Osteocyte (in vitro differentiated cells): ENCODE data around the gene CDC27. TPM values are rescaled to one million over a fixed set of nuclear protein-coding genes. Genes with fewer than 3 reads are reported as not detected.

Experiments
- DNase-seq: peaks from one replicate; pipeline ENCODE4 v3.0.0; 2021; ENCODE audit warnings: mixed read lengths; ENCODE audit not compliant: unreplicated experiment; ENCODE audit errors: extremely low spot score
- H3K27ac Mint-ChIP-seq: one replicate; pipeline ENCODE4 v1.8.0; 2021; ENCODE audit warnings: mild to moderate bottlenecking, mixed read lengths; ENCODE audit not compliant: unreplicated experiment
- H3K27me3 Mint-ChIP-seq: one replicate; pipeline ENCODE4 v1.8.0; 2021; ENCODE audit warnings: mixed read lengths; ENCODE audit not compliant: unreplicated experiment
- H3K36me3 Mint-ChIP-seq: one replicate; pipeline ENCODE4 v1.8.0; 2021; ENCODE audit warnings: mixed read lengths; ENCODE audit not compliant: unreplicated experiment
- H3K4me1 Mint-ChIP-seq: one replicate; pipeline ENCODE4 v1.8.0; 2021; ENCODE audit warnings: mixed read lengths; ENCODE audit not compliant: unreplicated experiment
- H3K4me3 Mint-ChIP-seq: one replicate; pipeline ENCODE4 v1.8.0; 2021; ENCODE audit warnings: mild to moderate bottlenecking, moderate library complexity, mixed read lengths; ENCODE audit not compliant: unreplicated experiment
- H3K9me3 Mint-ChIP-seq: one replicate; pipeline ENCODE4 v1.8.0; 2021; ENCODE audit warnings: mixed read lengths; ENCODE audit not compliant: unreplicated experiment
- total RNA-seq: library from RNA; stranded (reverse); gene quantifications from 2 replicates; pipeline ENCODE4 v1.2.1, GENCODE V29; 2021
- TF ChIP-seq, protein P1 (sequence below): fragments of 200-600 bp; sonication (generic); IDR thresholded peaks from 2 replicates; pipeline ENCODE4 v1.5.0; 2021; ENCODE audit warnings: antibody characterized with exemption, mild to moderate bottlenecking, moderate library complexity

The CDC27 gene
- total RNA-seq, 1 donor from 2014 or later = 112 TPM

DNA sequence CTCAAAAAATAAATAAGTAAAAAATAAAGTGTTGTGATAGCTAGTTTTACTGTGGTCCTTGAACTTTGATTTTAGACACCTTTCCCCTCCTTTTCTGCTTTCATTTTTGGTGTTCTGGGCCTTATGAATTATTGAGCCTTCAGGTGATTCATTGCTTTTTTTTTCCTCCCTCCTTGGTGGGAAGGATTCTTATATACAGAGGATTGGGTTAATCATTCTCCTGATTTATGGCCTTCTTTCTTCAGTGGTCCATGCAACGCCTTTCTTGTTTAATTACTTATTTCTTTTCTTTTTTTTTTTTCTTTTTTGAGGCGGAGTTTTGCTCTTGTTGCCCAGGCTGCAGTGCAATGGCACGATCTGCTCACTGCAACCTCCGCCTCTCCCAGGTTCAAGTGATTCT, 12.1 kb upstream of the CDC27 start:
- H3K27me3 Mint-ChIP-seq = no peaks in the 10 kb centered on the region
- no peak overlapping the region for H3K27ac Mint-ChIP-seq

GRCh38 chr17:47200325-47200664, 11.2 kb upstream of the CDC27 start:
- H3K27ac Mint-ChIP-seq = no peak overlapping the region
- peaks cover 16% of the 10 kb centered on the region for H3K4me1 Mint-ChIP-seq
- H3K36me3 Mint-ChIP-seq = no peaks in the 10 kb centered on the region
- DNase-seq = no peak
- H3K4me3 Mint-ChIP-seq = no peak overlapping the region
- H3K9me3 Mint-ChIP-seq = peaks cover 6% of the 10 kb centered on the region
- no peaks in the 10 kb centered on the region for H3K27me3 Mint-ChIP-seq
- TF ChIP-seq, protein P1, sequence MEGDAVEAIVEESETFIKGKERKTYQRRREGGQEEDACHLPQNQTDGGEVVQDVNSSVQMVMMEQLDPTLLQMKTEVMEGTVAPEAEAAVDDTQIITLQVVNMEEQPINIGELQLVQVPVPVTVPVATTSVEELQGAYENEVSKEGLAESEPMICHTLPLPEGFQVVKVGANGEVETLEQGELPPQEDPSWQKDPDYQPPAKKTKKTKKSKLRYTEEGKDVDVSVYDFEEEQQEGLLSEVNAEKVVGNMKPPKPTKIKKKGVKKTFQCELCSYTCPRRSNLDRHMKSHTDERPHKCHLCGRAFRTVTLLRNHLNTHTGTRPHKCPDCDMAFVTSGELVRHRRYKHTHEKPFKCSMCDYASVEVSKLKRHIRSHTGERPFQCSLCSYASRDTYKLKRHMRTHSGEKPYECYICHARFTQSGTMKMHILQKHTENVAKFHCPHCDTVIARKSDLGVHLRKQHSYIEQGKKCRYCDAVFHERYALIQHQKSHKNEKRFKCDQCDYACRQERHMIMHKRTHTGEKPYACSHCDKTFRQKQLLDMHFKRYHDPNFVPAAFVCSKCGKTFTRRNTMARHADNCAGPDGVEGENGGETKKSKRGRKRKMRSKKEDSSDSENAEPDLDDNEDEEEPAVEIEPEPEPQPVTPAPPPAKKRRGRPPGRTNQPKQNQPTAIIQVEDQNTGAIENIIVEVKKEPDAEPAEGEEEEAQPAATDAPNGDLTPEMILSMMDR = no peak

More for the DNA sequence above, 12.1 kb upstream of the CDC27 start:
- TF ChIP-seq, protein P1 = no peak
- H3K36me3 Mint-ChIP-seq = no peaks in the 10 kb centered on the region
- H3K4me3 Mint-ChIP-seq = no peak overlapping the region
- DNase-seq = no peak
- H3K9me3 Mint-ChIP-seq = no peaks in the 10 kb centered on the region
- peaks cover 25% of the 10 kb centered on the region for H3K4me1 Mint-ChIP-seq

DNA sequence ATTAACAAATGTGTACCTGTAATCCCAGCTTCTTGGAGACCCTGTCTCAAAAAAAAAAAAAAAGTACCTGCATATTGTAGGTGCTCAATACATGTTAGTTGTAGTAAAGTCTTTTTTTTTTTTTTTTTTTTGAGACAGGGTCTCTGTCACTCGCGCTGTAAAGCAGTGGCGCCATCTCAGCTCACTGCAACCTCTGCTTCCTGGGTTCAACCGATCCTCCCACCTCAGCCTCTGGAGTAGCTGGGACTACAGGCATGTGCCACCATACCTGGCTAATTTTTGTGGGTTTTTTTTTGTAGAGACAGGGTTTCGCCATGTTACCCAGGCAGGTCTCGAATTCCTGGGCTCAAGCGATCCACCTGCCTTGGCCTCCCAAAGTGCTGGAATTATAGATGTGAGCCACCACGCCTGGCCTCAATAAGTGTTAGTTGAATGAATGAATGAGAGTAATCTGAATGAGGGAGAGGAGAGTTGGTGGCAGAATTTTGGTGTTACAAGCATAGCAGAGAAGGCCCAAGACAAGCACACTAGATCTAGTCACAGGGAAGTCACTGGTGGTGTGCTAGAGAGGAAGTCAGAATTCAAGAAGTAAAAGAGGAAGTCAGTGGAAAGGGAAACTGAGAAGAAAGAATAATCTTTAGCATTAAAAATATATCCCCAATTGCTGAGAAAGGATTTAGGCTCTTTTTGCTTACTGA, 10.7 kb upstream of the CDC27 start:
- Mint-ChIP-seq H3K9me3 (peaks cover 6% of the 10 kb centered on the region), H3K4me1 (peaks cover 11% of the 10 kb centered on the region), H3K27me3 (no peaks in the 10 kb centered on the region), H3K4me3 (no peak overlapping the region), H3K36me3 (no peaks in the 10 kb centered on the region), H3K27ac (no peak overlapping the region)
- TF ChIP-seq, protein P1 = no peak
- no peak for DNase-seq

DNA sequence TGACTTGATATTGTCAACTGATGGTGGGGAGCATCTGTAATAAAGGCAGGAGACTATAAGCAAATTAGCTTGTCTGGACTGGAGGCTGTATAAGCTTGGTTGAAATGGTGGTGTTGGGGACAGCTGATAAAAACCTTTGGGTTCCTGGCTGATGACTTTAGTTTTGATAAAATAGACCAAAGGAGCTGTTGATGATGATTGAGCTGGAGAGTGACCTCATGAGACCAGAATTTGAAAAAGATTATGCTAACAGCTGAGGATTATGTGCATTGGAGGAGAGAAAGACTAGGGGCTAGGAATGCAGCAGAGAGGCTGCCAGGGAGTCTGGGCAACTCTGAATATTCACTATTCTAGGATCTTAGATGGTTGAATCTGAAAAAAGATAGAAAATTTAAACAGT, 8.7 kb upstream of the CDC27 start:
- H3K27ac Mint-ChIP-seq = no peak overlapping the region
- H3K4me1 Mint-ChIP-seq = no peaks in the 10 kb centered on the region
- H3K4me3 Mint-ChIP-seq = no peak overlapping the region
- TF ChIP-seq, protein P1 = no peak
- H3K9me3 Mint-ChIP-seq = peaks cover 6% of the 10 kb centered on the region
- no peak for DNase-seq
- no peaks in the 10 kb centered on the region for H3K27me3 Mint-ChIP-seq
- H3K36me3 Mint-ChIP-seq = no peaks in the 10 kb centered on the region

DNA sequence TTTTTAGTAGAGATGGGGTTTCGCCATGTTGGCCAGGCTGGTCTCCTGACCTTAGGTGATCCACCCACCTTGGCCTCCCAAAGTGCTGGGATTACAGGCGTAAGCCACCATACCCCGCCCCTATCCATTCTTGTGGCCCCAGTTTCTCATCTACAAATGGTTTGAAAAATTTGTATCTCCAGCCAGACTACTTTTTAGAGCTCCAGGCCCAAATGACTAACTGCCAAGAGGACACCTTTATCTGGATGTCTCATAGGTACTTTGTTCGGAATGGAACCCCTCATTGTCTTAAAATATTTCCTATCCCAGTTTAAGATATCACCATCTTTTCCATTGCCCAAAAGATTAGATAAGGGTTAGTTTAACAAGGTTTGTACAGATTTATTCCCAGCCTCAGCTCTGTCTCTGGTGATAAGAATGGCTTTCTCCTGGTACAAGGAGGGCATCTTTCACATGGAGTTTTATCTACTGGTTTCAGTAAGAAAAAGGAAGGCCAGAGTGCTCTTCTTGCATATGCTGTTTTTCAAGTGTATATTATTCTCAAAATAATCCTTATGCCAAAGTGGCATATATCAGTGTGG, 4.9 kb upstream of the CDC27 start:
- Mint-ChIP-seq H3K36me3 (no peaks in the 10 kb centered on the region), H3K4me1 (peaks cover 4% of the 10 kb centered on the region), H3K9me3 (peaks cover 6% of the 10 kb centered on the region), H3K27ac (no peak overlapping the region), H3K27me3 (no peaks in the 10 kb centered on the region), H3K4me3 (no peak overlapping the region)
- DNase-seq = no peak
- TF ChIP-seq, protein P1 = no peak
